Stimulated activated CD8-positive, alpha-beta memory T cell treated with anti-CD3 and anti-CD28 coated beads, Interleukin-2, amount 100 ng/mL, for 1 hour (primary cell): Measurements from ENCODE around the gene RPL13A.

Experiments used
- DNase-seq, 2 donors: peaks; one replicate each; pipeline ENCODE4 v3.0.0-alpha.2; 2020; ENCODE audit warnings: low read depth in 2 of 2

Gene RPL13A

GRCh38 chr19:49481020-49481683, 6.3 kb upstream of the RPL13A start:
- no peak for DNase-seq

- DNase-seq: no peak
These were observed 1.2 kb upstream of the RPL13A start for GRCh38 chr19:49486232-49486631.

- no peak for DNase-seq
These were observed 615 bp upstream of the RPL13A start for GRCh38 chr19:49486710-49487276.

- no peak for DNase-seq
These were observed 846 bp downstream of the RPL13A start for GRCh38 chr19:49488046-49488862.

GRCh38 chr19:49488863-49489537, 1.6 kb downstream of the RPL13A start:
- no peak for DNase-seq

- no peak for DNase-seq
These were observed 2.3 kb downstream of the RPL13A start for GRCh38 chr19:49489601-49490167.

- DNase-seq: no peak
These were observed 3.0 kb downstream of the RPL13A start for GRCh38 chr19:49490287-49491029.

- no peak for DNase-seq
These were observed 3.8 kb downstream of the RPL13A start for GRCh38 chr19:49491030-49491803.

GRCh38 chr19:49491804-49492572, 4.6 kb downstream of the RPL13A start:
- no peak for DNase-seq

- no peak for DNase-seq
These were observed 5.4 kb downstream of the RPL13A start for GRCh38 chr19:49492573-49493405.

- DNase-seq: no peak
These were observed 9.2 kb downstream of the RPL13A start for GRCh38 chr19:49496574-49497008.

GRCh38 chr19:49497047-49497788, 9.8 kb downstream of the RPL13A start:
- DNase-seq: peak; percentile 27 to 46

- no peak for DNase-seq
These were observed 10.3 kb downstream of the RPL13A start for GRCh38 chr19:49497789-49498103.

- no peak for DNase-seq
These were observed 11.1 kb downstream of the RPL13A start for GRCh38 chr19:49498475-49498874.

- DNase-seq: no peak
These were observed 11.7 kb downstream of the RPL13A start for GRCh38 chr19:49499030-49499670.

- no peak for DNase-seq
These were observed 15.6 kb downstream of the RPL13A start for GRCh38 chr19:49502866-49503581.

- no peak for DNase-seq
These were observed 16.2 kb downstream of the RPL13A start for GRCh38 chr19:49503582-49503962.
